Gastrocnemius medialis (tissue), 4 donors: ENCODE measurements around the gene FKRP.

Source experiments
- CTCF ChIP-seq, 5 experiments: fragments of 450-650 bp in 3 of 5; fragments of 200-600 bp in 2 of 5; sonication (generic) in 2 of 5; IDR thresholded peaks in 4 of 5; conservative IDR thresholded peaks in 1 of 5; 1 replicate in 4 of 5; 2 replicates in 1 of 5; pipeline ENCODE4 v1.5.1; 2016 to 2019; ENCODE audit warnings: antibody characterized with exemption in 5 of 5, mild to moderate bottlenecking in 3 of 5, moderate library complexity in 3 of 5
- POLR2A ChIP-seq, 2 donors: fragments of 450-650 bp; IDR thresholded peaks; one replicate each; pipeline ENCODE4 v1.6.1; 2017; ENCODE audit warnings: antibody characterized with exemption in 2 of 2, mild to moderate bottlenecking in 2 of 2, moderate library complexity in 2 of 2

GRCh38 chr19:46719629-46720502, 26.0 kb upstream of the FKRP start:
- TF ChIP-seq CTCF (IDR thresholded peaks at IDR 0.05 in 4 of 5, conservative IDR thresholded peaks at IDR 0.05 in 1 of 5) (no peak), POLR2A (IDR thresholded peaks at IDR 0.05) (no peak)
